Tibial artery (tissue), 4 donors: Measurements from ENCODE around the gene TRMT44.

Source experiments
- DNase-seq, 2 donors: peaks; one replicate each; pipeline ENCODE4 v3.0.0-alpha.2; 2019
- H3K27ac ChIP-seq, 2 donors: fragments of 200-600 bp; sonication (generic) in 1 of 2; 1 replicate in 1 of 2; 2 replicates in 1 of 2; pipeline ENCODE4 v1.5.1; 2018 to 2019; ENCODE audit warnings: mild to moderate bottlenecking in 1 of 2
- H3K27me3 ChIP-seq, 2 donors: fragments of 200-600 bp; sonication (generic) in 1 of 2; one replicate each; pipeline versions ENCODE4 v1.5.1 to v1.6.0; 2016 to 2019
- H3K36me3 ChIP-seq, 3 donors: fragments of 200-600 bp; sonication (generic) in 2 of 3; one replicate each; pipeline ENCODE4 v1.5.1; 2016 to 2019; ENCODE audit warnings: mild to moderate bottlenecking in 2 of 3
- H3K4me1 ChIP-seq, 4 donors: fragments of 200-600 bp; sonication (generic) in 2 of 4; 1 replicate in 3 of 4; 2 replicates in 1 of 4; pipeline ENCODE4 v1.5.1; 2016 to 2019
- H3K4me3 ChIP-seq, 2 donors: fragments of 200-600 bp; sonication (generic) in 1 of 2; 1 replicate in 1 of 2; 2 replicates in 1 of 2; pipeline ENCODE4 v1.5.1; 2018 to 2019; ENCODE audit warnings: mild to moderate bottlenecking in 2 of 2
- H3K9me3 ChIP-seq, 3 donors: fragments of 200-600 bp; sonication (generic) in 1 of 3; one replicate each; pipeline ENCODE4 v1.5.1; 2016 to 2019
- CTCF ChIP-seq, 2 experiments: fragments of 200-600 bp in 1 of 2; fragments of 450-650 bp in 1 of 2; IDR thresholded peaks; one replicate each; pipeline ENCODE4 v1.5.1; 2017 to 2019; ENCODE audit warnings: antibody characterized with exemption in 2 of 2, mild to moderate bottlenecking in 1 of 2, moderate library complexity in 1 of 2
- intact Hi-C: fragments of 100-400 bp; cut with DNase I; formaldehyde crosslinking; loops from one replicate; pipeline ENCODE4 v1.15.0; 2023; ENCODE audit warnings: low total_unique reads

The TRMT44 gene

GRCh38 chr4:8402640-8403039 is 37.9 kb upstream of the TRMT44 start:
- intact Hi-C loops = loop anchor here (1.0 kb wide), 1 partner anchor 159 kb away; no protein-coding TSS in a partner anchor
- no peaks in the 10 kb centered on the region for H3K9me3 ChIP-seq
- DNase-seq = peak; percentile 54 to 80
- peaks cover 35 to 68% (median 39%) of the 10 kb centered on the region in 3 donors for H3K36me3 ChIP-seq
- H3K4me3 ChIP-seq = no peak overlapping the region
- peaks cover 0 to 32% (median 21%) of the 10 kb centered on the region in 4 donors for H3K4me1 ChIP-seq
- TF ChIP-seq CTCF (IDR thresholded peaks at IDR 0.05) = no peak
- H3K27me3 ChIP-seq = no peaks in the 10 kb centered on the region
- H3K27ac ChIP-seq = peak overlapping the region; percentile 74 to 87

DNA sequence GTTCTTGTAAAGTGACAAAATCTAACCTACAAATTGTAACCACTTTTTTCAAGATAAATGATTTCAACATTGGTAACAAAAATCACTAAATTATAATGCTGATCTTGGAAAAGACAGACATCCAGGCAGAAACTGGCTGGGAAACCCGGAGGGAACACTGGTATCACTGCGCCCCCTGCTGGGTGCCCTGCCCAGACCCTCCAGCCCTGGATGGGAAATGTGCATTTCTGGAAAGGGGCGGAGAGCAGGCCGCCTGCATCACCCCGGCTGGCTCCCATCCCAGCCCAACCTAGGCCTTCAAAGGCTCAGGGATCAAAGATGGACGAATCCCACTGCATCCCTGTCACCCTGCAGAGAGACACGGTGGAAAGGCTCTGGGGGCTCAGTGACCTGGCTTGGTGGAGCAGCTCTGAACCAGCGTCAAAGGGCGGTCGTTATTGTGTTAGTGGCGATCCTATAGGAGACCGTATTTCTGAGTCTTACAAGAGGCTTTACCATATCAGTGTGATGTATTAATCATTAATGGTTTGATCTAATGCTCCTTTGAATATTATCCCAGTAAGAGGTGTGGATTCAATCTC is 37.3 kb upstream of the TRMT44 start:
- intact Hi-C loops = no loop called here
- H3K9me3 ChIP-seq = no peaks in the 10 kb centered on the region
- H3K36me3 ChIP-seq = peaks cover 38 to 68% (median 38%) of the 10 kb centered on the region in 3 donors
- DNase-seq = peak; percentile 81 to 89
- H3K27ac ChIP-seq = peak overlapping the region; percentile 74 to 87
- H3K27me3 ChIP-seq = no peaks in the 10 kb centered on the region
- peak; percentile 76 to 86 for TF ChIP-seq CTCF (IDR thresholded peaks at IDR 0.05)
- peaks cover 0 to 32% (median 21%) of the 10 kb centered on the region in 4 donors for H3K4me1 ChIP-seq
- H3K4me3 ChIP-seq = no peak overlapping the region

DNA sequence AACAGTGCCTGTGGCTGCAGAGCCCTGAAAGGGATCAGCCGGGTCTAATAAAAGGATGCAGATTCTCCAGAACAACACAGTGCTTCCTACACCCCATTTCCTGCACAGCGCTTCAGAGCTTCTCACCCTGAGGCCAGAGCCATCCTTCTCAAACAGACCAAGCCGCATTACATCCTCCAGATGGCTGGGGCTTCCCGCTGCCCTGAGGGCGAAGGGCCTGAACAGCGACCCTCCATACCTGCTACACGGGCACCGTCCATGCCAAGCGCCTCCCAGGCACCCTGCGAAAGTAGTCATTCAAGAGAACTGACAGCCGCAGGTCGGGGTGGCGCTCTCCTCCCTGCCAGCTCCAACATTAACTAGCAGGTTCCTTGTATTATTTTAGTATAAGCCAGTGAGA is 36.6 kb upstream of the TRMT44 start:
- Histone ChIP-seq H3K9me3 (no peaks in the 10 kb centered on the region), H3K27ac (no peak overlapping the region), H3K4me1 (peaks cover 0 to 32% (median 21%) of the 10 kb centered on the region in 4 donors), H3K36me3 (peaks cover 32 to 68% (median 33%) of the 10 kb centered on the region in 3 donors), H3K27me3 (no peaks in the 10 kb centered on the region), H3K4me3 (no peak overlapping the region)
- no peak for TF ChIP-seq CTCF (IDR thresholded peaks at IDR 0.05)
- intact Hi-C loops = no loop called here
- no peak for DNase-seq

- no peak for TF ChIP-seq CTCF (IDR thresholded peaks at IDR 0.05)
- Histone ChIP-seq H3K36me3 (peaks cover 32 to 70% (median 36%) of the 10 kb centered on the region in 3 donors), H3K9me3 (no peaks in the 10 kb centered on the region), H3K27me3 (no peaks in the 10 kb centered on the region), H3K4me3 (no peak overlapping the region), H3K27ac (no peak overlapping the region), H3K4me1 (peaks cover 0 to 38% (median 24%) of the 10 kb centered on the region in 4 donors)
- intact Hi-C loops = no loop called here
- no peak for DNase-seq
These were observed 35.6 kb upstream of the TRMT44 start for GRCh38 chr4:8404791-8405515.

DNA sequence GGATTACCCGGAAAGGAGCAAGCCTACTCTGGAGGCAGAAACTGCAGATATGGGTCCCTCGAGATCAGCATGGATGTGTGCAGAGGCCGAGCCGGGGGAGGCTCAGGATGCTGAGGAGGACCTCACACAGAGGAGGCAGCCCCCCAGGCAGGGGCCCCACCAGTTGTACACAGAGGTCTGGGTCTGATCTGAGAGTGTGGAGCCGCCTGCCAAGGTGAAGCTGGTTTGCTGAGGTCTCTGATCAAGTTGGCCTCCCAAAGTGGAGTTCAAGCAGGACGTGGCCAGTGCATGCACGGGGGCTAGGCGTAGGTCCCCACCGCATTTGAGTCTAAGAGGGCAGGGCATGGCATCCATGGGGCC is 35.1 kb upstream of the TRMT44 start:
- DNase-seq = no peak
- no peak for TF ChIP-seq CTCF (IDR thresholded peaks at IDR 0.05)
- Histone ChIP-seq H3K36me3 (peaks cover 32 to 75% (median 36%) of the 10 kb centered on the region in 3 donors), H3K27me3 (no peaks in the 10 kb centered on the region), H3K4me1 (peaks cover 0 to 43% (median 30%) of the 10 kb centered on the region in 4 donors), H3K9me3 (no peaks in the 10 kb centered on the region), H3K4me3 (no peak overlapping the region), H3K27ac (no peak overlapping the region)
- intact Hi-C loops = no loop called here
